HepG2 (cell line): ENCODE data around the gene NTN5. TPM values are rescaled to one million over a fixed set of nuclear protein-coding genes. Genes with fewer than 3 reads are reported as not detected.

Experiments
- AKAP8 ChIP-seq: sonication (generic); formaldehyde crosslinking; IDR thresholded peaks from 2 replicates; pipeline ENCODE4 v1.5.1; 2020; ENCODE audit warnings: mild to moderate bottlenecking, missing genetic modification reagents
- E2F5 ChIP-seq: sonication (generic); formaldehyde crosslinking; conservative IDR thresholded peaks from 2 replicates; pipeline ENCODE4 v1.4.0; 2020; ENCODE audit warnings: missing genetic modification reagents
- ELF4 ChIP-seq: sonication (generic); formaldehyde crosslinking; IDR thresholded peaks from 2 replicates; pipeline ENCODE4 v1.5.0; 2020; ENCODE audit warnings: missing genetic modification reagents, mild to moderate bottlenecking, moderate library complexity, borderline replicate concordance
- EZH2 ChIP-seq: conservative IDR thresholded peaks from 2 replicates; pipeline ENCODE4 v1.6.1; 2012; ENCODE audit warnings: mild to moderate bottlenecking, low read depth, low read length, moderate library complexity
- MATR3 ChIP-seq: sonication (generic); formaldehyde crosslinking; IDR thresholded peaks from 2 replicates; pipeline ENCODE4 v1.4.0; 2020; ENCODE audit warnings: missing genetic modification reagents
- MAZ ChIP-seq, 2 experiments: sonication (generic) in 1 of 2; formaldehyde crosslinking in 1 of 2; IDR thresholded peaks; 2 replicates each; pipeline versions ENCODE4 v1.5.0 to v1.6.1; 2012 to 2020; ENCODE audit warnings: low read depth in 2 of 2, mild to moderate bottlenecking in 2 of 2, borderline replicate concordance in 1 of 2, improper control_type of control experiment in 1 of 2, low read length in 1 of 2, missing genetic modification reagents in 1 of 2, moderate library complexity in 1 of 2
- PATZ1 ChIP-seq: sonication (generic); formaldehyde crosslinking; IDR thresholded peaks from 2 replicates; pipeline ENCODE4 v1.4.0; 2020; ENCODE audit warnings: missing genetic modification reagents
- POLR2A ChIP-seq, 2 experiments: IDR thresholded peaks; 2 replicates each; pipeline ENCODE4 v1.6.1; 2011; ENCODE audit warnings: low read depth in 2 of 2, low read length in 2 of 2, mild to moderate bottlenecking in 1 of 2, moderate library complexity in 1 of 2; ENCODE audit not compliant: insufficient read depth in 1 of 2
- SP1 ChIP-seq, 2 experiments: fragments of 450-650 bp in 1 of 2; sonication (generic) in 1 of 2; formaldehyde crosslinking in 1 of 2; IDR thresholded peaks; 2 replicates each; pipeline versions ENCODE4 v1.4.0 to v1.6.1; 2016 to 2020; ENCODE audit warnings: missing genetic modification reagents in 1 of 2
- ZFX ChIP-seq: sonication (generic); formaldehyde crosslinking; IDR thresholded peaks from 2 replicates; pipeline ENCODE4 v1.4.0; 2020; ENCODE audit warnings: mild to moderate bottlenecking, low read depth, missing genetic modification reagents, moderate library complexity
- ZFY ChIP-seq: sonication (generic); formaldehyde crosslinking; IDR thresholded peaks from 2 replicates; pipeline ENCODE4 v1.4.0; 2020; ENCODE audit warnings: missing genetic modification reagents
- ZNF24 ChIP-seq: fragments of 450-650 bp; IDR thresholded peaks from 2 replicates; pipeline ENCODE4 v1.6.1; 2017; ENCODE audit warnings: antibody characterized with exemption, mild to moderate bottlenecking
- ZNF263 ChIP-seq: sonication (generic); formaldehyde crosslinking; IDR thresholded peaks from 2 replicates; pipeline ENCODE4 v1.4.0; 2020; ENCODE audit warnings: missing genetic modification reagents
- ZNF558 ChIP-seq: sonication (generic); formaldehyde crosslinking; IDR thresholded peaks from 2 replicates; pipeline ENCODE4 v1.9.0; 2022; ENCODE audit warnings: mild to moderate bottlenecking, missing genetic modification reagents, borderline replicate concordance
- ZNF639 ChIP-seq: conservative IDR thresholded peaks from 2 replicates; pipeline ENCODE4 v1.6.1; 2018; ENCODE audit warnings: missing genetic modification reagents
- ZNF687 ChIP-seq: sonication (generic); formaldehyde crosslinking; IDR thresholded peaks from 2 replicates; pipeline ENCODE4 v1.5.1; 2020; ENCODE audit warnings: mild to moderate bottlenecking, missing genetic modification reagents, moderate library complexity
- ZNF768 ChIP-seq: sonication (generic); formaldehyde crosslinking; IDR thresholded peaks from 2 replicates; pipeline ENCODE4 v1.4.0; 2020; ENCODE audit warnings: missing genetic modification reagents
- ZNF878 ChIP-seq: sonication (generic); formaldehyde crosslinking; IDR thresholded peaks from 2 replicates; pipeline ENCODE4 v1.8.1; 2023; ENCODE audit warnings: mild to moderate bottlenecking, missing genetic modification reagents, moderate library complexity
- polyA plus RNA-seq, 8 experiments: library from polyadenylated mRNA; depleted of rRNA in 3 of 8; stranded (reverse) in 7 of 8; unstranded in 1 of 8; fragments of >200 nt; fragmentation: Illumina TruSeq in 4 of 8; extraction: Trizol in 4 of 8; gene quantifications; 2 replicates each; pipeline versions ENCODE4 v1.2.1 to v1.2.3, GENCODE V29; 2011 to 2016; ENCODE audit warnings: low read depth in 4 of 8, missing spikeins in 1 of 8, mixed read lengths in 1 of 8; ENCODE audit not compliant: insufficient read depth in 1 of 8
- total RNA-seq, 5 experiments: library from RNA; depleted of rRNA; stranded (reverse); fragments of >200 nt; fragmentation: Illumina TruSeq; extraction: Trizol; gene quantifications; 2 replicates each; pipeline ENCODE4 v1.2.3, GENCODE V29; 2016; ENCODE audit warnings: low read depth in 1 of 5
- TF ChIP-seq, protein P1 (sequence below): sonication (generic); formaldehyde crosslinking; IDR thresholded peaks from 2 replicates; pipeline ENCODE4 v1.8.1; 2023; ENCODE audit warnings: mild to moderate bottlenecking, moderate library complexity, missing genetic modification reagents

The NTN5 gene
- total and polyA plus RNA-seq, 2 of the 13 experiments (the other 11 are each of a cell fraction or from before 2014, with no cell fraction given), result 0.05 TPM; not detected in 1

DNA sequence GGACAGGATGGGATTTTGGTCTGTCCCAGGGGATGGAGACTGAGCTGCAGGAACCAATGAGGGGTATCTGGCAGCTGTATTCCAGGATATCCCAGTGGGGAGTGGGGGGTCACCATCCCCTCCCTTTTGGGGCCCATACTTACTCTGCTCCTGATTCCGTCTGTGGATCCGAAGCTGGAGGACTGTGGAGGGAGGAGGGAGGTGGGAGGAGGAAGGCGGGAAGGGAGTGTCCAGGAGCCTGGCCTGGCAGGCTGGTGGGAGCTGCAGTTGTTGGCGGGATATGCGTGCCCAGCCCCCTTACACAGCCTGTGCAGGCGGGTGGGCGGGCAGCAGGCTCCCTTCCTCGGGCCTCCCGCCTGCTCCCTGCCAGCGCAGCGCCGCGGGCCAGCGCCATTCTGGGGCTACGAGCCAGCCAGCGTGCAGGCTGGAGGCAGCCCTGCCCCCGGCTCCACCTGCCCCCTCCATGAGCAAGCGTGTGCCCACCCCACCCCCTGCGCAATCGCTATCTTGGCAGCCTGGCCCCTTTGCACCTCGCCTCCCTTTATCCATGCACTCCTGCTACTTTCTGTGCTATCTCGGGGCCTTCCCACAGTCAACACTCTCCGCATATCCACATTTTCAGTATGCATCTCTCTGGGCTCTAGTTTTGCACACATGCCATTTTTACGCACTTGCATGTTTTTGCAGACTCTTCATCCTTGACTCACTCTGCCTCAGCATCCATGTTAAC lies 43.9 kb upstream of the NTN5 start (continued):
- peak; percentile 42 for TF ChIP-seq ZNF687 (CRISPR knock-in tag)
- 0 out of 2 replicates have a peak, but pooled peaks have one; percentile 32 for TF ChIP-seq ZNF558 (CRISPR knock-in tag)
- no peak for TF ChIP-seq ZNF24
- TF ChIP-seq, protein P1, sequence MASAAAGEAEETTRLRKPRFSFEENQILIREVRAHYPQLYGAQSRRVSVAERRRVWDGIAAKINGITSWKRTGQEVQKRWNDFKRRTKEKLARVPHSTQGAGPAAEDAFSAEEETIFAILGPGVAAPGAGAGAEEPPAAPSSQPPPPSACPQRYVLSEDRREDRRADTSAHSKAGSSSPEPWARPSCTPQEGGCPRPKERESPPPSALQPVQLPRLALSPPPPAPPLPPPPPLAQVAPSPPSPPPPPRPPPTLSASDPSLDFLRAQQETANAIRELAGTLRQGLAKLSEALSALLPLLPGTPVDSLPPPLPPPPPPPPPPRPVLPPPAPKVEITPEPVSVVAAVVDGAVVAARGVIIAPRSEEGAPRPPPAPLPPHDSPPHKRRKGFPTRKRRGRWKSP (CRISPR knock-in tag), result 0 out of 2 replicates have a peak, but pooled peaks have one; percentile 34
- TF ChIP-seq MATR3 (CRISPR knock-in tag), result no peak
- TF ChIP-seq POLR2A (IDR thresholded peaks at IDR 0.05; ENCODE audit: insufficient read depth in 1 of 2, low read depth in 2 of 2, low read length in 2 of 2), result peak in 1 of 2 experiments; percentile 30; a peak in 2 of 4 replicates
- 0 out of 2 replicates have a peak, but pooled peaks have one; percentile 40 for TF ChIP-seq AKAP8 (CRISPR knock-in tag)
- TF ChIP-seq EZH2, result no peak
- TF ChIP-seq ZFY (CRISPR knock-in tag), result no peak
- no peak for TF ChIP-seq SP1 (IDR thresholded peaks at IDR 0.05)
- 0 out of 2 replicates have a peak, but pooled peaks have one; percentile 8 for TF ChIP-seq SP1 (CRISPR knock-in tag; IDR thresholded peaks at IDR 0.05)
- peak; percentile 97 for TF ChIP-seq ZNF263 (CRISPR knock-in tag)
- peak; percentile 20; the same call in 1 of the 2 replicates for TF ChIP-seq PATZ1
- TF ChIP-seq ZNF639 (CRISPR knock-in tag), result no peak
- TF ChIP-seq ZNF878 (CRISPR knock-in tag), result no peak
- no peak for TF ChIP-seq MAZ (IDR thresholded peaks at IDR 0.05; ENCODE audit: borderline replicate concordance, low read depth, low read length)
- 0 out of 2 replicates have a peak, but pooled peaks have one; percentile 39 for TF ChIP-seq MAZ (CRISPR knock-in tag; IDR thresholded peaks at IDR 0.05; ENCODE audit: low read depth)
- peak; percentile 38; the same call in 1 of the 2 replicates for TF ChIP-seq ZNF768 (CRISPR knock-in tag)
- peak; percentile 13; the same call in 1 of the 2 replicates for TF ChIP-seq ZFX (CRISPR knock-in tag)
- no peak for TF ChIP-seq ELF4
- TF ChIP-seq E2F5, result no peak
